CD1c-positive myeloid dendritic cell (primary cell): ENCODE data around the gene CHD2.
"Not testable (repeated sequence)": the region's sequence is repeated elsewhere in the genome, so short reads cannot be mapped to it uniquely, and the experiment has no call there.

Experiments used
- DNase-seq: peaks from one replicate; pipeline ENCODE4 v3.0.0-alpha.2; 2016; ENCODE audit errors: extremely low spot score

The CHD2 gene

GRCh38 chr15:92899948-92900730 lies at the start of gene CHD2:
Gene CHD2 (plus strand): TSS chr15:92900324. CDS start chr15:92901238, 914 bp downstream.
- peak; percentile 85 for DNase-seq

GRCh38 chr15:92853222-92853621 lies 46.9 kb upstream of the CHD2 start:
- DNase-seq = no peak

GRCh38 chr15:92861742-92862141 lies 38.4 kb upstream of the CHD2 start:
- no peak for DNase-seq

- no peak for DNase-seq
These were observed 35.9 kb upstream of the CHD2 start for GRCh38 chr15:92864127-92864814.

- DNase-seq = no peak
These were observed 30.7 kb upstream of the CHD2 start for GRCh38 chr15:92869263-92869940.

- no peak for DNase-seq
These were observed 30.0 kb upstream of the CHD2 start for GRCh38 chr15:92870010-92870591.

GRCh38 chr15:92872967-92873366 lies 27.2 kb upstream of the CHD2 start:
- not testable (repeated sequence) for DNase-seq

- no peak for DNase-seq
These were observed 23.1 kb upstream of the CHD2 start for GRCh38 chr15:92877000-92877399.

- no peak for DNase-seq
These were observed 22.7 kb upstream of the CHD2 start for GRCh38 chr15:92877416-92877815.

GRCh38 chr15:92878593-92879053 lies 21.5 kb upstream of the CHD2 start:
- no peak for DNase-seq

GRCh38 chr15:92879949-92880725 lies 20.0 kb upstream of the CHD2 start:
- DNase-seq = no peak

GRCh38 chr15:92880796-92881195 lies 19.3 kb upstream of the CHD2 start:
- DNase-seq = no peak

GRCh38 chr15:92881211-92881754 lies 18.8 kb upstream of the CHD2 start:
- DNase-seq = no peak

- peak; percentile 100 for DNase-seq
These were observed 18.1 kb upstream of the CHD2 start for GRCh38 chr15:92881802-92882696.

GRCh38 chr15:92882697-92883162 lies 17.4 kb upstream of the CHD2 start:
- DNase-seq = no peak

- peak; percentile 80 for DNase-seq
These were observed 16.8 kb upstream of the CHD2 start for GRCh38 chr15:92883163-92883875.

GRCh38 chr15:92883876-92884435 lies 16.2 kb upstream of the CHD2 start:
- DNase-seq = no peak

GRCh38 chr15:92884436-92885223 lies 15.5 kb upstream of the CHD2 start:
- peak; percentile 54 for DNase-seq
